SK-N-MC (cell line): Measurements from ENCODE around the gene LOXHD1.

ENCODE experiments used
- DNase-seq: peaks from one replicate; pipeline ENCODE4 v3.0.0-alpha.2; 2011; ENCODE audit warnings: low read depth, low spot score
- H3K27ac ChIP-seq: fragments of 200-600 bp; sonication (generic); 2 replicates; pipeline ENCODE4 v1.5.1; 2016; ENCODE audit warnings: mixed run types
- H3K36me3 ChIP-seq: fragments of 200-600 bp; sonication (generic); 2 replicates; pipeline ENCODE4 v1.6.1; 2017; ENCODE audit warnings: antibody characterized with exemption, low read length, mixed read lengths; ENCODE audit not compliant: insufficient read depth
- H3K4me3 ChIP-seq: fragments of 200-600 bp; sonication (generic); 2 replicates; pipeline ENCODE4 v1.5.1; 2016
- H3K9ac ChIP-seq: fragments of 200-600 bp; sonication (generic); 2 replicates; pipeline ENCODE4 v1.8.0; 2017; ENCODE audit warnings: mixed run types, mixed read lengths; ENCODE audit not compliant: insufficient read length
- H3K9me3 ChIP-seq: fragments of 200-600 bp; sonication (generic); 2 replicates; pipeline ENCODE4 v1.6.1; 2017; ENCODE audit warnings: low read depth, mild to moderate bottlenecking, antibody characterized with exemption, low read length, moderate library complexity, mixed read lengths
- EZH2 ChIP-seq: fragments of 200-600 bp; sonication (generic); IDR thresholded peaks from one replicate; pipeline ENCODE4 v1.6.1; 2017; ENCODE audit warnings: antibody characterized with exemption
- FOXP2 ChIP-seq: optimal IDR thresholded peaks from 2 replicates; pipeline ENCODE3; 2011; ENCODE audit warnings: mild to moderate bottlenecking, moderate library complexity; ENCODE audit not compliant: insufficient read depth; ENCODE audit errors: extremely low read length, control extremely low read depth
- POLR2AphosphoS5 ChIP-seq: IDR thresholded peaks from 2 replicates; pipeline ENCODE4 v1.6.1; 2012; ENCODE audit warnings: mild to moderate bottlenecking, low read depth, low read length, borderline replicate concordance

Gene LOXHD1

DNA sequence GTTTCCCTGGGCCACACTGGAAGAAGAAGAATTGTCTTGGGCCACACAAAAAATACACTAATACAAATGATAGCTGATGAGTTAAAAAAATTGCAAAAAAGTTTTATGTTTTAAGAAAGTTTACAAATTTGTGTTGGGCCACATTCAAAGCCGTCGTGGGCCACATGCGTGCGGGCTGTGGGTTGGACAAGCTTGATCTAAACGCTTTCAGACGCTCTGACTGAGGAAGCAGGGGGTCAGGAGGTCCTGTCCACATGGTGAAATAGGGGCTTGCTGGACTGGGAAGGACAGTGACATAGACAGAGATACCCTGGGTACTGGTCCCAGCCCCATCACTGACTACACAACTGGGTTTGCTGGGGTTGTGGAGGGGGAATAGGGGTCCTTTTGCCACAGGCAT is 86.4 kb downstream of the LOXHD1 start:
- no peak overlapping the region for H3K9ac ChIP-seq
- peaks cover 97% of the 10 kb centered on the region for H3K36me3 ChIP-seq
- H3K27ac ChIP-seq, result no peak overlapping the region
- DNase-seq, result no peak
- TF ChIP-seq FOXP2, result no peak
- no peak for TF ChIP-seq EZH2
- TF ChIP-seq POLR2AphosphoS5, result no peak
- no peak overlapping the region for H3K4me3 ChIP-seq
- no peaks in the 10 kb centered on the region for H3K9me3 ChIP-seq

DNA sequence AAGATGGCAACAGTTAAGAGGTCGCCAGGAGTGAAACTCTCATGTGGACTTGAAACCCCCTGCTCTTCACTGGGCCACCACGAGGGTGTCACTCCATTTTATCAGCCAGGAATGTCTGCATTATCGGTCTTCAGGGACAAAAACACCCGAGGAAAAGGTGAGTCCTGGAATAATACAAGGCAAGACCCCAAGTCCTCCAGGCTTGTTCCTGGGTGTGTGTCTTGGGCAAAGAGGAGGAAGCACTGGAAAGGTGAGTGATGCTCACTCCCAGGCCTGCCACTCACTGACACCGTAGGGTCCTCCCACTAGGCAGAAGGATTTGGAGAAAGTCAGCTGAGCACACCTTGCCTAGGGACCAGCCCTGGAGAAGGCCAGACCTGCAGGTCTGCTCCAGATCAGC is 86.9 kb downstream of the LOXHD1 start:
- Histone ChIP-seq H3K9me3 (no peaks in the 10 kb centered on the region), H3K36me3 (peaks cover 96% of the 10 kb centered on the region), H3K27ac (no peak overlapping the region), H3K4me3 (no peak overlapping the region), H3K9ac (no peak overlapping the region)
- TF ChIP-seq FOXP2 (no peak), POLR2AphosphoS5 (no peak), EZH2 (no peak)
- no peak for DNase-seq

DNA sequence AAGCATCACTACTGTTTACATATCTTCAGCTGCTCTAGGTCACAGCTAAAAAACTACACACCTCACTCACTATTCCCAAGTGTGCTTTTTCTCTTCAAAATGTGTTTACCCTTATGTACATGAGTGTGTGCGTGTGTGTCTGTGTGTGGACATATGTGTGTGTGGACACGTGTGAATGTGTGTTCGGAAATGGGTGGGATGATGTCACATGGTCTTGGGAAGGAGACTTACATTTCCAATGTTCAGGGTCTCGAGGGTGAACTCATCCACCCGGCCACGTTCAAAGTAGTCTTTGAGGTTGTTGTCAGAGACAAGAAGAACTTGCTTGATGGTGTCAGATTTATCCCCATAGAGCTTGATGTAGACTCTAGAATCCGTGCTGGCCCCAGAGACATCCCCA is 87.8 kb downstream of the LOXHD1 start:
- Histone ChIP-seq H3K9ac (no peak overlapping the region), H3K9me3 (no peaks in the 10 kb centered on the region), H3K4me3 (no peak overlapping the region), H3K27ac (no peak overlapping the region), H3K36me3 (peaks cover 93% of the 10 kb centered on the region)
- DNase-seq, result no peak
- TF ChIP-seq FOXP2, result no peak
- no peak for TF ChIP-seq EZH2
- no peak for TF ChIP-seq POLR2AphosphoS5

DNA sequence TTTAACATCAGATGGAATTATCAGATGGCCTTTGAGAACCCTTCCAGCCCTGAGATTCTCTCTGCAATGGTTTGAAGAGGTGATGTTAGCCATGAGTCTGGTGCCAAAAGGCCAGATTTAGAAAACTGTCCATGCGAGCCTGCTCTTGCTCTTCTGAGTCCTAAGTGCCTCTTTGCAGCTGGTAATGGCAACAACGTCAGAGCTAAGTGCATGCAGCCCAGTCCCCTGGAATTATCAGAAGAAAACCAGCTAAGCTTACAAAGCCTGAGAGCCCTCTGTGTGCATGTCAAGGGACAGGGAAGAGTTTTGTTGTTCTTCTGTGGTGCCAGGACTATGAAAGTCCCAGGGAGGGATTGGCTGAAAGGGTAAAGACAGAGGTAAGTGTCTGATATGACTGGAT is 89.8 kb downstream of the LOXHD1 start:
- TF ChIP-seq EZH2 (no peak), POLR2AphosphoS5 (no peak), FOXP2 (no peak)
- Histone ChIP-seq H3K36me3 (peaks cover 96% of the 10 kb centered on the region), H3K4me3 (no peak overlapping the region), H3K9ac (no peak overlapping the region), H3K9me3 (no peaks in the 10 kb centered on the region), H3K27ac (no peak overlapping the region)
- DNase-seq, result no peak

DNA sequence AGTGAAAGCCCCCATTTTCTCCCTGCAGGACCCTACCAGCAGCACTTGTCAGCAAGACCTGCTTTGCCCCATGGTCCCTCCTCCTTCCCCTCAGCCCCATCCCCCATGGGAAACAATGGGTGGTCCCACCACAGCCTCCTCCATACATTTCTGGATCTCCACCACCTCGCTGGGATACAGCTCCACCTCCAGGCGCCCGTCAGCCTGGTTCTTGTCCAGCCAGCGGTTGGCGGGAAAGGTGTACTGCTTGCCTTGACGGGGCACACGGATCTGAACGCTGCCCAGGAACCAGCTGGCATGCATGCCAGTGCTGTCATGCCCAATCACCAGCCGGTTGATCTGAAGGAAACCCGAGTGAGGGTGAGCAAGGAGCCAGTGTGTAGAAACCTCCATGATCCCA is 90.9 kb downstream of the LOXHD1 start:
- Histone ChIP-seq H3K9ac (no peak overlapping the region), H3K4me3 (no peak overlapping the region), H3K27ac (no peak overlapping the region), H3K9me3 (no peaks in the 10 kb centered on the region), H3K36me3 (peaks cover 96% of the 10 kb centered on the region)
- DNase-seq, result no peak
- no peak for TF ChIP-seq EZH2

DNA sequence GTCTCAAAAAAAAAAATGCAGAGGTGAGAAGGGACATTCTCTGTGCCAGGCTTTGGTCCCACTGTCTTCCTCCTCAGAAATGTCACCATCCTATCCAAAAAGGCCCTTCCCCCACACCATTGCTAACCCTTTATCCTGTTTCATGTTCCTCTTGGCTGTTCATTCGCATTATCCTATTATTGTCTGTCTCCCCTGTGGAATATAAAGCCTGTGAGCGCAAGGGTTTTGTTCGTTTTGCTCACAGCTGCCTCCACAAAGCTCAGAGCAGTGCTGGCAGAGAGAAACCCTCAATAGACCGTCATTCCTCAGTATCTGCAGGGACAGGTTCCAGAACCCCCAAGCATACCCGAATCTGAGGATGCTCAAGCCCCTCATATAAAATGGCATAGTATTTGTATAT is 91.8 kb downstream of the LOXHD1 start:
- no peaks in the 10 kb centered on the region for H3K9me3 ChIP-seq
- no peak overlapping the region for H3K9ac ChIP-seq
- TF ChIP-seq POLR2AphosphoS5, result no peak
- no peak for TF ChIP-seq EZH2
- no peak for TF ChIP-seq FOXP2
- no peak for DNase-seq
- H3K4me3 ChIP-seq, result no peak overlapping the region
- peaks cover 96% of the 10 kb centered on the region for H3K36me3 ChIP-seq
- no peak overlapping the region for H3K27ac ChIP-seq

DNA sequence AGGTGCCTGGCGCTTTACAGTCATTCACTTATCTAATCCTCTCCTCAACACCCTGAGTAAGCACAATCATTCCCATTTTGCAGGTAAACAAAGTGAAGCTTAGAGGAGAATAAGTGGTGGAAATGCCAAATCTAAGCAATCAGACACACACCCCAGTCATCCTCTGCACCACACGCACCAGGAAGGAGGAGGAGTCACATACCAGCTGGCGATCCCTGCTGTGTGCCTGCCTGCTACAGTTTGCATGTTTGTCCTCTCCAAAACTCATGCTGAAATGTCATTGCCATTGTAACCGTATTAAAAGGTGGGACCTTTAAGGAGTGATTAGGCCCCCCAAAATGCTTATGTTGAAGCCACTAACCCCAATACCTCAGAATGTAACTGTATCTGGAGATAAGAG is 93.7 kb downstream of the LOXHD1 start:
- DNase-seq, result no peak
- no peak overlapping the region for H3K27ac ChIP-seq
- no peak overlapping the region for H3K4me3 ChIP-seq
- peaks cover 96% of the 10 kb centered on the region for H3K36me3 ChIP-seq
- no peaks in the 10 kb centered on the region for H3K9me3 ChIP-seq
- no peak for TF ChIP-seq EZH2
- TF ChIP-seq FOXP2, result no peak
- TF ChIP-seq POLR2AphosphoS5, result no peak
- H3K9ac ChIP-seq, result no peak overlapping the region

DNA sequence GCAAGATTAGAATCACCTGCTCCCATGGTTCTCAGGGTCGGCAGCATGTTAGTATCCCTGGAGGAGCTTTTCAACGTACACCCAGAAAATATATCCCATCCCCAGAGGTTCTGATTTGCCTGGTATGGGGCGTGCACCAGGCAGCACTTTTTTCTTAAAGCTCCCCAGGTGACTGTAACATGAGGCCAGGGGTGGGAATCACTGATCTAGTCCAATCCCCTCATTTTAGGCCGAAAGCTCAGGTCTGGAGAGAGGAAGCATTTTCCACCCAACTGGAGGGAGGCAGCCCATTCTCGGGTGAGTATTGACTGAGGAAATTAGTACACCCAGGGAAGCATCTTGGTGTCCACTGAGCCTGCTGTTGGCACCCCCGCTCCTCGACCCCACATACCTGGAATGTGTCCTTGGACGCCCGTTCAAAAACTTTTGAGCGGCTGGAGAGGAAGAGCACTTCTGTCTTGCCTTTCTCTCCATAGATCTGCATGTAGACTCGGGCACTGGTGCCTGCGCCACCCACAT is 94.3 kb downstream of the LOXHD1 start:
- no peak overlapping the region for H3K9ac ChIP-seq
- DNase-seq, result no peak
- no peaks in the 10 kb centered on the region for H3K9me3 ChIP-seq
- H3K27ac ChIP-seq, result no peak overlapping the region
- TF ChIP-seq POLR2AphosphoS5, result no peak
- TF ChIP-seq EZH2, result no peak
- no peak for TF ChIP-seq FOXP2
- H3K36me3 ChIP-seq, result peaks cover 96% of the 10 kb centered on the region
- no peak overlapping the region for H3K4me3 ChIP-seq

DNA sequence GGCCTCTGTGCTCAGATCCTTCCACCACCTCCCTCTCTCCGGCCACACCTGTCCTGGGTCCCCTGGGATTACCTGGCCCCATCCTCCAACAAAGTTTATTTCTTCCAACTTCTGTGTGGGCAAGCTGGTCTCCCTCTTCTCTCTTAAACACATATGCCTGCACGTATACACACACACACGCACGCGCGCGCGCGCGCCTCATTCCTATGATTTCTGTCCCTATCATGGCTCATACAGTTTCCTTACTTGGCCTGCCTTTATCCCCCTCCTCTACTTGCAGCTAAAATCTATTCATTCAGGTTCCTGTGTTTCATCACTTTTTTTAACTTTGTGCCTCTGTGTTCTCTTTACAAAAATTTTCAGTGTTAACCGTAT is 96.4 kb downstream of the LOXHD1 start:
- H3K9ac ChIP-seq, result no peak overlapping the region
- no peak overlapping the region for H3K4me3 ChIP-seq
- DNase-seq, result no peak
- TF ChIP-seq FOXP2 (no peak), EZH2 (no peak), POLR2AphosphoS5 (no peak)
- no peaks in the 10 kb centered on the region for H3K9me3 ChIP-seq
- H3K27ac ChIP-seq, result no peak overlapping the region
- peaks cover 95% of the 10 kb centered on the region for H3K36me3 ChIP-seq
